WI38 (cell line): ENCODE data around the gene HEPH.

Experiments used
- H3K4me3 ChIP-seq: 2 replicates; pipeline ENCODE4 v1.5.1; 2011; ENCODE audit warnings: low read depth, mild to moderate bottlenecking, control low read depth, low read length
- TF ChIP-seq, protein P1 (sequence below): IDR thresholded peaks from 2 replicates; pipeline ENCODE4 v1.5.1; 2012; ENCODE audit warnings: low read depth, mild to moderate bottlenecking, control low read depth, low read length

Gene HEPH

GRCh38 chrX:66150163-66150562, 13.9 kb upstream of the HEPH start:
- H3K4me3 ChIP-seq = no peak overlapping the region
- TF ChIP-seq, protein P1, sequence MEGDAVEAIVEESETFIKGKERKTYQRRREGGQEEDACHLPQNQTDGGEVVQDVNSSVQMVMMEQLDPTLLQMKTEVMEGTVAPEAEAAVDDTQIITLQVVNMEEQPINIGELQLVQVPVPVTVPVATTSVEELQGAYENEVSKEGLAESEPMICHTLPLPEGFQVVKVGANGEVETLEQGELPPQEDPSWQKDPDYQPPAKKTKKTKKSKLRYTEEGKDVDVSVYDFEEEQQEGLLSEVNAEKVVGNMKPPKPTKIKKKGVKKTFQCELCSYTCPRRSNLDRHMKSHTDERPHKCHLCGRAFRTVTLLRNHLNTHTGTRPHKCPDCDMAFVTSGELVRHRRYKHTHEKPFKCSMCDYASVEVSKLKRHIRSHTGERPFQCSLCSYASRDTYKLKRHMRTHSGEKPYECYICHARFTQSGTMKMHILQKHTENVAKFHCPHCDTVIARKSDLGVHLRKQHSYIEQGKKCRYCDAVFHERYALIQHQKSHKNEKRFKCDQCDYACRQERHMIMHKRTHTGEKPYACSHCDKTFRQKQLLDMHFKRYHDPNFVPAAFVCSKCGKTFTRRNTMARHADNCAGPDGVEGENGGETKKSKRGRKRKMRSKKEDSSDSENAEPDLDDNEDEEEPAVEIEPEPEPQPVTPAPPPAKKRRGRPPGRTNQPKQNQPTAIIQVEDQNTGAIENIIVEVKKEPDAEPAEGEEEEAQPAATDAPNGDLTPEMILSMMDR = no peak

DNA sequence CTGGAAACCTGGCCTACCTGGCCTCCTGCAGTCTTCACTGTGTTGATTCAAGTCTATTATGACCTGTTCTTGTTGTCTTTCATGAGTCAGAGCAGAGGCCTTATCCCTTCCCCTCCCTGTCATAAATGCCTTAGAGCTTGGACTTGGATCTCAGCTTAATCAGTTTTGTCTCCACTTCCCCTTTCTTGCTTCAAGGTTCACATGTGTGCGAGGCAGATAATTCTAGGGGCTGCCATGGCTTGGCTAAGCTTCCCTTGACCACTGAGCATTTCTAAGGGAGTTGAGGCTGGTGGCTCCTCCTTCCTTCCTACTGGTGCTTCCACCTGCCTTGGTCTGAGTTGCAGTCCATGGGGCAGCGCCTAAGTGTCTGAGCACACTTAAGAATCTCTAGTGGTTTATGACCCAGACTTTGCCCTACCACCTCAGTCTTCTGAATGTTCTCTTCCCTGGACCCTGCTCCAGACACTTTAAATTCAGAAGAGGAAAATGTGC, 1.7 kb upstream of the HEPH start:
- TF ChIP-seq, protein P1 = no peak
- H3K4me3 ChIP-seq = no peak overlapping the region

- TF ChIP-seq, protein P1 = no peak
- no peak overlapping the region for H3K4me3 ChIP-seq
Measured at GRCh38 chrX:66163447-66163846, 600 bp upstream of the HEPH start.

- TF ChIP-seq, protein P1 = no peak
- no peak overlapping the region for H3K4me3 ChIP-seq
Measured at GRCh38 chrX:66164470-66164869, 423 bp downstream of the HEPH start.

DNA sequence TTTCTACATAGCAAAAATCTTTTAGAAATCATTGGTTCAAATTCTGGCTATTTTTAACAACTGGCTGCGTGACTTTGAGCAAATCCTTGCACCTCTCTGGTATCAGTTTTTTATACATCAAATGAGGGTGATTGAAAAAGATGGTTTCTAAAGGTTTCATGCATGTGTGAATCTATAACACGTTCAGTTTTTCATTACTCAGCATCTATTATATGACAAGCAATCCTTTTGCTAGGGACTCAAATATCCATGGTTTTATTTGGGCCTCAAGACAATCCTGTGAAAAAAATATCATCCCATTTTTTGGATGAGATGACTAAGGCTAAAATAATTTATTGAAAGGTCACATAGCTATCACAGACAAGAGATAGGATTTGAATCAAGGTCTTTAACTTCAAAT, 884 bp downstream of the HEPH start:
- no peak overlapping the region for H3K4me3 ChIP-seq
- TF ChIP-seq, protein P1 = no peak

GRCh38 chrX:66166671-66167070, 2.6 kb downstream of the HEPH start:
- TF ChIP-seq, protein P1 = no peak
- H3K4me3 ChIP-seq = no peak overlapping the region

- no peak overlapping the region for H3K4me3 ChIP-seq
- TF ChIP-seq, protein P1 = no peak
Measured at GRCh38 chrX:66167431-66167830, 3.4 kb downstream of the HEPH start.
